Stomach (tissue), 9 donors: Measurements from ENCODE around the gene EGFL8. TPM values are rescaled to one million over a fixed set of nuclear protein-coding genes. Genes with fewer than 3 reads are reported as not detected.

ENCODE experiments used
- DNase-seq, 2 donors: peaks; one replicate each; pipeline versions ENCODE4 v3.0.0 to v3.0.0-alpha.2; 2013 to 2019
- H3K27ac ChIP-seq, 5 donors: fragments of 200-600 bp in 4 of 5; sonication (generic) in 4 of 5; one replicate each; pipeline ENCODE4 v1.5.1; 2013 to 2019; ENCODE audit warnings: mild to moderate bottlenecking in 1 of 5, moderate library complexity in 1 of 5
- H3K27me3 ChIP-seq, 3 donors: fragments of 200-600 bp; sonication (generic); one replicate each; pipeline ENCODE4 v1.5.1; 2017 to 2019; ENCODE audit warnings: mixed run types in 1 of 3
- H3K36me3 ChIP-seq, 4 donors: fragments of 200-600 bp; sonication (generic); 1 replicate in 3 of 4; 2 replicates in 1 of 4; pipeline ENCODE4 v1.5.1; 2016 to 2019
- H3K4me1 ChIP-seq, 4 donors: fragments of 200-600 bp; sonication (generic); one replicate each; pipeline ENCODE4 v1.5.1; 2016 to 2019
- H3K4me3 ChIP-seq, 4 donors: fragments of 200-600 bp; sonication (generic) in 3 of 4; one replicate each; pipeline ENCODE4 v1.5.1; 2016 to 2019; ENCODE audit warnings: mild to moderate bottlenecking in 1 of 4
- H3K9me3 ChIP-seq, 4 donors: fragments of 200-600 bp; sonication (generic); one replicate each; pipeline ENCODE4 v1.5.1; 2016 to 2019
- EP300 ChIP-seq: sonication (generic); formaldehyde crosslinking; IDR thresholded peaks from one replicate; pipeline ENCODE4 v1.6.1; 2017; ENCODE audit warnings: antibody characterized with exemption
- POLR2A ChIP-seq, 4 donors: fragments of 450-650 bp; IDR thresholded peaks; one replicate each; pipeline ENCODE4 v1.6.1; 2016; ENCODE audit warnings: antibody characterized with exemption in 4 of 4, control low read depth in 2 of 4, mild to moderate bottlenecking in 1 of 4, moderate library complexity in 1 of 4
- POLR2AphosphoS5 ChIP-seq, 3 donors: sonication (generic); formaldehyde crosslinking; IDR thresholded peaks; one replicate each; pipeline ENCODE4 v1.6.1; 2016; ENCODE audit warnings: antibody characterized with exemption in 3 of 3
- WGBS, 5 donors: extraction: QIAGEN DNeasy Blood & Tissue Kit in 3 of 5; methylation state at CpG; one replicate each; pipeline versions ENCODE4 v1.1.5 to v1.1.7; 2013 to 2018; 5-methylcytosine and 5-hydroxymethylcytosine counted together
- intact Hi-C: fragments of 100-400 bp; cut with DNase I; formaldehyde crosslinking; loops from one replicate; pipeline ENCODE4 v1.15.1; 2023; ENCODE audit warnings: low total_unique reads
- polyA plus RNA-seq, 3 donors: library from polyadenylated mRNA; stranded (reverse); fragments of 200-250 nt; gene quantifications; one replicate each; pipeline ENCODE4 v1.2.3, GENCODE V29; 2013
- total RNA-seq, 5 donors: library from RNA; depleted of rRNA; stranded (reverse); fragments of >200 nt; gene quantifications; one replicate each; pipeline versions ENCODE4 v1.1.0 to v1.2.3, GENCODE V29; 2014 to 2016
- TF ChIP-seq, protein P1 (sequence below), 7 experiments: fragments of 450-650 bp in 4 of 7; fragments of 200-600 bp in 3 of 7; sonication (generic) in 3 of 7; IDR thresholded peaks; one replicate each; pipeline ENCODE4 v1.5.1; 2016 to 2019; ENCODE audit warnings: antibody characterized with exemption in 7 of 7, control low read depth in 2 of 7, mild to moderate bottlenecking in 1 of 7
- donor health status: healthy with polysubstance abuse.
- donor health status: Bipolar disorder and iron deficiency.
- donor health status: healthy.

The EGFL8 gene
- total and polyA plus RNA-seq, 8 donors = 0.87 to 224 (median 15.6) TPM

DNA sequence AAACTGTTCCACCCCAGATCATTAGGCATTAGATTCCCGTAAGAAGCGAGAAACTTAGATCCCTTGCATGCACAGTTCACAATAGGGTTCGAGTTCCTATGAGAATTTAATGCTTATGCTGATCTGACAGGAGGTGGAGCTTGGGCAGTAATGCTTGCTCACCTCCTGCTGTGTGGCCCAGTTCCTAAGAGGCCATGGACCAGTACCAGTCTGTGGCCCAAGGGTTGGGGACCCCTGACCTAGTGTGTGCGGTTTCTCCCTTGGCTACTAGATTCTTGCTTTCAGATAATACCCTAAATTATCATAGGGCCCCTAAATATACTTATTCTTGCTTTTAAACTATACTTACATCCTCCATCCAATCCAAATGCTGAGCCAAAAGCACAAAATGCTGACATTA is 30.0 kb downstream of the EGFL8 start:
- intact Hi-C loops = no loop called here
- no peaks in the 10 kb centered on the region for H3K9me3 ChIP-seq
- 93 to 94% (median 94%) methylated on average over 4 of the region's 4 CpGs for WGBS, 5 donors

DNA sequence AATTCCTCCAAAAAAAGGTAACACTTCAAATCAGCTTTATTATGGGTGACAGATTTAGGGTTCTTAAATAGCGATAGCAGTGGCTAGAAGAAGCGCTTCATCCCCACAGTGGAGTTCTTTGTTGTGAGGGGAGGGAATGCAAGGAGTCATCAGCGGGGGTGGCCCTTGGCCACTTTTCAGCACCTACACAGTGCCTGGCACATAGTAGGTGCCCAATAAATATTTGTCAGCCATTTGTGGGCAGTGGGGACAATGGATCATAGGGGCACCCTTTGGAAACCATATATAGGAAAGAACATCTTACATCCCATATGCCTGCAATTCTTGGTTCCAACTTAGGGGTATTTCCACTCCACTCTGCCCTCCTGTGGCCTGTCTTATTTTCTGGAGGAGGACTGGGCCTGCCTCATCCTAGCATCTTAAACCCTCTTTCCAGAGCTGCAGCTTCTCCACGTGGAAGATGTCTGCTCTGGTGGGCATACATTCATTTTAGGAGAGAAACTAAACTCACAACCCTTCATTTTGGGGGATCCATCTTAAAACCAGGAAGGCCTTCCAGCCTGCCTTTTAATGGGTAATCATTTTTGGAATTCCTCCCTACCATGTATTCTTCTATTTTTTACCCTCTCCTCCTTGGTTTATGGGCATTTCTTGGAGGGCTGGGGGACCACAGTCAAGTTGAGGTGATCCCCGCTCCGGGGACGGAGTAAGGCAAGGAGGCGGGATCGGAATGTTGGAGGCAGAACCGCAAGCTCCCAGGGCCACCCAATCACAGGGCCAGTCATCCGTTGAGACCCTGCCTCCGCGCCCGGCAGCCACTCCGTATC is 30.6 kb downstream of the EGFL8 start:
- Histone ChIP-seq H3K9me3 (no peaks in the 10 kb centered on the region), H3K4me3 (peak overlapping the region; percentile 35 to 62 (median 41)), H3K27ac (peak overlapping the region; percentile 84 to 100 (median 99)), H3K4me1 (peaks cover 30 to 66% (median 53%) of the 10 kb centered on the region in 4 donors), H3K27me3 (no peaks in the 10 kb centered on the region), H3K36me3 (no peaks in the 10 kb centered on the region)
- DNase-seq = peak in 1 of 2 donors; percentile 83
- no peak for TF ChIP-seq EP300
- TF ChIP-seq, protein P1, sequence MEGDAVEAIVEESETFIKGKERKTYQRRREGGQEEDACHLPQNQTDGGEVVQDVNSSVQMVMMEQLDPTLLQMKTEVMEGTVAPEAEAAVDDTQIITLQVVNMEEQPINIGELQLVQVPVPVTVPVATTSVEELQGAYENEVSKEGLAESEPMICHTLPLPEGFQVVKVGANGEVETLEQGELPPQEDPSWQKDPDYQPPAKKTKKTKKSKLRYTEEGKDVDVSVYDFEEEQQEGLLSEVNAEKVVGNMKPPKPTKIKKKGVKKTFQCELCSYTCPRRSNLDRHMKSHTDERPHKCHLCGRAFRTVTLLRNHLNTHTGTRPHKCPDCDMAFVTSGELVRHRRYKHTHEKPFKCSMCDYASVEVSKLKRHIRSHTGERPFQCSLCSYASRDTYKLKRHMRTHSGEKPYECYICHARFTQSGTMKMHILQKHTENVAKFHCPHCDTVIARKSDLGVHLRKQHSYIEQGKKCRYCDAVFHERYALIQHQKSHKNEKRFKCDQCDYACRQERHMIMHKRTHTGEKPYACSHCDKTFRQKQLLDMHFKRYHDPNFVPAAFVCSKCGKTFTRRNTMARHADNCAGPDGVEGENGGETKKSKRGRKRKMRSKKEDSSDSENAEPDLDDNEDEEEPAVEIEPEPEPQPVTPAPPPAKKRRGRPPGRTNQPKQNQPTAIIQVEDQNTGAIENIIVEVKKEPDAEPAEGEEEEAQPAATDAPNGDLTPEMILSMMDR (IDR thresholded peaks at IDR 0.05) = peak in 3 of 7 experiments; percentile 13 to 61 (median 30)
- peak in 2 of 4 donors; percentile 57 to 82 for TF ChIP-seq POLR2A (IDR thresholded peaks at IDR 0.05)
- TF ChIP-seq POLR2AphosphoS5 (IDR thresholded peaks at IDR 0.05) = peak; percentile 47 to 83 (median 78)
- intact Hi-C loops = no loop called here
- WGBS, 5 donors = 15 to 21% (median 18%) methylated on average over 12 to 15 of the region's 15 CpGs

More for the DNA sequence above, 30.0 kb downstream of the EGFL8 start:
- Histone ChIP-seq H3K36me3 (no peaks in the 10 kb centered on the region), H3K4me3 (no peak overlapping the region), H3K27ac (peak overlapping the region in 4 of 5 donors; percentile 98 to 100 (median 99)), H3K27me3 (no peaks in the 10 kb centered on the region), H3K4me1 (peaks cover 30 to 68% (median 53%) of the 10 kb centered on the region in 4 donors)
- no peak for TF ChIP-seq POLR2A (IDR thresholded peaks at IDR 0.05)
- no peak for TF ChIP-seq EP300
- TF ChIP-seq POLR2AphosphoS5 (IDR thresholded peaks at IDR 0.05) = no peak
- TF ChIP-seq, protein P1 (IDR thresholded peaks at IDR 0.05) = no peak
- DNase-seq = peak in 1 of 2 donors; percentile 16

DNA sequence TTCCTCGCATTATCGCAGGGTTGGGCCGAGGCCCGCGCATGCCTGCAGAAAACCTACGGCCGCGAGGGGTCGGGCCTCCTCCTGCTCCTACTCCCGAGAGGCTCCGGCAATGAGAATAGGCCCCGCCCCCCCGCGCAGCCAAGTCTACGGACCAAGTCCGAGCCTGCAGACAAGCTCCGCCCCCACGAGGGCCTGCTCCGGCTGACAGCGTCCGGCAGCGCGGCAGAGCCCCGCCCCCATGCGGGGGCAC is 31.2 kb downstream of the EGFL8 start:
- intact Hi-C loops = no loop called here
- WGBS, 5 donors = 0 to 1% (median 0%) methylated on average over 15 to 25 of the region's 25 CpGs

DNA sequence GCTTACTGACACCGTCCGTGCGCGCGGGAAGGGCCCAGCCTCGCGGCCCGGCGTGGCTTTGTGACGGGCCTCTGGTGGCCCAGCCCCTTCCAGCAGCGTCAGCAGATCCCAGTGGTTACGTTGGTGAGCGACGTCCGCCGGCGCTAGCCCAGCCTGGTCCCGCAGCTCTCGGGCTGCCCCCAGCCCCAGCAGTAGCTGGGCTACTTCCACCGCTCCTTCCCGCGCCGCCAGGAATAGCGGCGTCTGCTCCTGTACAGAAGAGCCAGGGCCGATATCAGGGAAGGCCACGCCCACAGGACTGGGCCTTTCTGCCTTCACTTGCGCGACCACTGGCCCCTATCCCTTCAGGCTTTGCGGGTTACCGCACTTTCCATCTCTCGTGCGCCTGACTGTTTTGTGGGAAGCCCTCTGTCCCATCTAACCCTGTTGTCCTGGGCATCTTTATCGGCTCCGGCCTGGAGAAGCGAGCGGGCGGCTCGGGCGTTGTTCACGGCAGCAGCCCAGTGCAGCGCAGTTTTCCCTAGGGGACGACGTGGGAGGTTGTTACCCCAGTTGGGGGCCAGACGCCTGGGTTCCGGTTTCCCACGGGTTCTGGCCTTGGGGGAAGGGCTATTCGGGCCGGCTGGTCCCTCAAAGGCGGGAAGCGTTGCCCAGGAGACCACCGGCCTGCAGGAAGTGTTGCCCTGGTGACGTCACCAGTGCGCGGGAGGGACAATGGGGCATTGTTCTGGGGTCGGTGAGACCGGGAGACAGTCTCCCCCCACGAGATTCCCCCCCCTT is 31.7 kb downstream of the EGFL8 start:
- peaks cover 0 to 5% (median 0%) of the 10 kb centered on the region in 3 donors for H3K27me3 ChIP-seq
- peak overlapping the region; percentile 52 to 83 (median 65) for H3K4me3 ChIP-seq
- peaks cover 29 to 58% (median 46%) of the 10 kb centered on the region in 4 donors for H3K4me1 ChIP-seq
- intact Hi-C loops = no loop called here
- 0 to 1% (median 0%) methylated on average over 33 to 58 of the region's 58 CpGs for WGBS, 5 donors
- peak; percentile 57 for TF ChIP-seq EP300
- TF ChIP-seq POLR2AphosphoS5 (IDR thresholded peaks at IDR 0.05) = peak; percentile 97 to 99 (median 99)
- peak in 2 of 4 donors; percentile 96 to 97 for TF ChIP-seq POLR2A (IDR thresholded peaks at IDR 0.05)
- TF ChIP-seq, protein P1 (IDR thresholded peaks at IDR 0.05) = no peak
- DNase-seq = peak; percentile 85 to 98
- H3K9me3 ChIP-seq = no peaks in the 10 kb centered on the region
- no peaks in the 10 kb centered on the region for H3K36me3 ChIP-seq
- H3K27ac ChIP-seq = peak overlapping the region; percentile 98 to 100 (median 99)

More for the DNA sequence above, 31.2 kb downstream of the EGFL8 start:
- Histone ChIP-seq H3K36me3 (no peaks in the 10 kb centered on the region), H3K27me3 (no peaks in the 10 kb centered on the region), H3K4me3 (peak overlapping the region; percentile 52 to 83 (median 65)), H3K4me1 (peaks cover 30 to 63% (median 51%) of the 10 kb centered on the region in 4 donors), H3K27ac (peak overlapping the region; percentile 84 to 100 (median 99)), H3K9me3 (no peaks in the 10 kb centered on the region)
- peak; percentile 100 for DNase-seq
- TF ChIP-seq, protein P1 (IDR thresholded peaks at IDR 0.05) = peak in 4 of 7 experiments; percentile 48 to 73 (median 60)
- TF ChIP-seq EP300 = no peak
